Muscle of leg (tissue), 11 donors: ENCODE data around the gene EXOC3. TPM values are rescaled to one million over a fixed set of nuclear protein-coding genes. Genes with fewer than 3 reads are reported as not detected.
"Not testable (repeated sequence)": the region's sequence is repeated elsewhere in the genome, so short reads cannot be mapped to it uniquely, and the experiment has no call there.

ENCODE experiments used
- DNase-seq: peaks from one replicate; pipeline ENCODE4 v3.0.0; 2013
- H3K27ac ChIP-seq: one replicate; pipeline ENCODE4 v1.5.1; 2013; ENCODE audit warnings: mild to moderate bottlenecking, low read length, control low read depth
- H3K27me3 ChIP-seq: one replicate; pipeline ENCODE4 v1.6.1; 2013; ENCODE audit warnings: low read length; ENCODE audit not compliant: control insufficient read depth, insufficient read depth
- H3K36me3 ChIP-seq: one replicate; pipeline ENCODE4 v1.6.1; 2013; ENCODE audit warnings: low read length; ENCODE audit not compliant: control insufficient read depth, insufficient read depth
- H3K4me1 ChIP-seq: one replicate; pipeline ENCODE4 v1.6.1; 2013; ENCODE audit warnings: low read length; ENCODE audit not compliant: control insufficient read depth, insufficient read depth
- H3K4me3 ChIP-seq: one replicate; pipeline ENCODE4 v1.5.1; 2013; ENCODE audit warnings: low read length, control low read depth
- H3K9me3 ChIP-seq: replicated peaks from 2 replicates; pipeline ENCODE4 v1.6.1; 2013; ENCODE audit warnings: low read depth, low read length; ENCODE audit not compliant: control insufficient read depth
- WGBS: methylation state at CpG from one replicate; pipeline ENCODE4 v1.1.5; 2013; ENCODE audit warnings: missing lambda C conversion rate; ENCODE audit not compliant: insufficient coverage; 5-methylcytosine and 5-hydroxymethylcytosine counted together
- polyA plus RNA-seq, 8 donors: library from polyadenylated mRNA; unstranded; fragments of 120-200 nt; gene quantifications; one replicate each; pipeline versions ENCODE4 v1.2.1 to v1.2.3, GENCODE V29; 2013; ENCODE audit warnings: inconsistent platforms in 1 of 8, low replicate concordance in 1 of 8; ENCODE audit not compliant: insufficient read length in 8 of 8, insufficient read depth in 1 of 8
- total RNA-seq: library from RNA; stranded (reverse); fragments of 120-200 nt; gene quantifications from one replicate; pipeline ENCODE4 v1.2.4, GENCODE V29; 2013

EXOC3 gene
- total and polyA plus RNA-seq, 9 donors: 28.0 to 44.8 (median 35.9) TPM

DNA sequence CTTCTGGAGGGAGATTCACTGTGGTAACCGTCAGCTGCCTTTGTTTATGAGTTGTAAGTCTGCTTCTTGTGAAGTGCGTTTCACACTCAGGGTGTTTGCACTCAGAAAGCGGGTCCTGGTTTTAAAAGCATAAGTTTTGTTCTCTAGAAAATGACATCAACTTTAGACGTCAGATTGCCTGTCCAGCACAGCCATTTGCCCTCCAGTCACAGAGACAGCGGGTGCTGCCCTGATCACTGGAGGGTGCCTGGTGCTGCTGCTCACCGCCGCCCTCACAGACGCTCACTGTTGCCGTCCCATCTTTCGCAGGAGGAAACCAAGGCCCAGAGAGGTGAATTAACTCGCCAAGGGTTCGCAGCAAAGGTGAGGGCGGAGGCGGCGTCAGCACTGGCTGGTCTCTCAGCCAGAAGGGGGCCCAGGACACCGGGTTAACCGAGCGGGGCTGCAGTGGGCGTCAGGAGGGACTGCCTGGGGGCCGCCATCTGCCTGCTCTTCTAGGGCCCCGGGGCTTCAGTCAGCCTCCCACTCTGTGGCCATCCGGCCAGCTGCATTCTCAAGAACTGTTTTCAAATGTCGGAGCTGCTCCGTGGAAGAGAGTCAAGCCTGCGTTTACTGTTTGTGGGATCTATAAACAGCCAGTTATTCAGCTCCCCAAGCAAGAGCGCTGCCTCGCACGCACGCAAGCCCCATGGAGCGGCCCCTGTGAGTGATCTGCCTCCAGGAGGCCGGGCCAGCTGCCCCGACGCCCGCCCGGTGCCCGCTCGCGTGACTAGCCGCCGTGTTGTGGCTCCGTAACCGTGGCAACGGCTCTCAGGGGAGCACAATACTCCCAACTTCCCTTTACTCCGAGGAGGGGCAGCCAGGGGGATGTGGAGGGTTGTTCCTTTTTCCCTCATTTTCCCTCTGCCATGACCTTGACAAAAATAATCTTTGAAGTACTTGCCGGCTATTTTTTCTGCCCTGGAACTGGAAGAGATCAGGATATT is 43.4 kb upstream of the EXOC3 start:
- peak; percentile 95 for DNase-seq
- H3K4me1 ChIP-seq: peaks cover 46% of the 10 kb centered on the region
- WGBS: 20% methylated on average over 37 of the region's 45 CpGs
- no peaks in the 10 kb centered on the region for H3K36me3 ChIP-seq
- H3K9me3 ChIP-seq: no peaks in the 10 kb centered on the region
- H3K27me3 ChIP-seq: peaks cover 2% of the 10 kb centered on the region
- peak overlapping the region; percentile 25 for H3K4me3 ChIP-seq
- H3K27ac ChIP-seq: peak overlapping the region; percentile 96

DNA sequence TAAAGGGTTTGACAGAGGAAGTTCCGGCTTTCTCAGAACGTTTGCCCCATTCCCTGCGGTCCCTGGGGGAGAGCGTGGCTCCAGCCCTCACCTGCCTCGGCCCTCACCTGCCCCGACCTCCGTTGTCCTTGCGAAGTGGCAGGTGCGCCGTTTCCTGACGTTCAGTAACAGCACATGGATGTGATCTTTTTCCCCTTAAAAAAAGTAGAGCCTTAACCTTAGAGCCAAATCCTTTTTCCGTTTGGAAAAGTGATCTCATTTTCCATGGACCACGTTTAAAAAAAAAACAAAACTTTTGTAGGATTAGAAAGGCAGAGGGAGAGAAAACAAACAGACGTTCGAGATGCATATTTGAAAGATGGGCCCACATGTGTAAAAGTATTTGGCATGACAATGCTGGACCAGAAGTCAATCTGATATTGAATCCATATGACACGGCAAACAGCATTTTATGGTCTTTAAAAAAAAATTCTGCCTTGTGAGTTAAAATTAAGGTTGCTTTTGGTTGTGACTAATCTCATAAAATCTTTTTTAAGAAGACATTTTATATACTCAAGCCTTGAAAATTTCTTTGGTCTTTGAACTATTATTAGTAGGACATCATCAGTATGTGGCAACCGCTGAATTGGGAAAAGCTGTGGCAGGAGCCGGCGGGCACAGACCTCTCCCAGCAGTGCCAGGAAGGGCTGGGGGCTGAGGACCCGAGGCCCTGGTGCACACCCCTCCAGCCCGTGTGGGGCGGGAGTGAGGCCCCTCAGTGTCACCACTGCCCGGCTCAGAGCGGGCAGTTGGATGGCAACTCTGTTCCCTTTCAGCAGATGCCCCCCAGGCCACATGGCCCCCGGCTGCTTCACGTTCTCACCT is 42.5 kb upstream of the EXOC3 start:
- Histone ChIP-seq H3K27me3 (peaks cover 3% of the 10 kb centered on the region), H3K9me3 (no peaks in the 10 kb centered on the region), H3K4me1 (peaks cover 37% of the 10 kb centered on the region), H3K36me3 (no peaks in the 10 kb centered on the region), H3K27ac (peak overlapping the region; percentile 96), H3K4me3 (peak overlapping the region; percentile 9)
- peak; percentile 95 for DNase-seq
- WGBS: 31% methylated on average over 18 of the region's 26 CpGs

DNA sequence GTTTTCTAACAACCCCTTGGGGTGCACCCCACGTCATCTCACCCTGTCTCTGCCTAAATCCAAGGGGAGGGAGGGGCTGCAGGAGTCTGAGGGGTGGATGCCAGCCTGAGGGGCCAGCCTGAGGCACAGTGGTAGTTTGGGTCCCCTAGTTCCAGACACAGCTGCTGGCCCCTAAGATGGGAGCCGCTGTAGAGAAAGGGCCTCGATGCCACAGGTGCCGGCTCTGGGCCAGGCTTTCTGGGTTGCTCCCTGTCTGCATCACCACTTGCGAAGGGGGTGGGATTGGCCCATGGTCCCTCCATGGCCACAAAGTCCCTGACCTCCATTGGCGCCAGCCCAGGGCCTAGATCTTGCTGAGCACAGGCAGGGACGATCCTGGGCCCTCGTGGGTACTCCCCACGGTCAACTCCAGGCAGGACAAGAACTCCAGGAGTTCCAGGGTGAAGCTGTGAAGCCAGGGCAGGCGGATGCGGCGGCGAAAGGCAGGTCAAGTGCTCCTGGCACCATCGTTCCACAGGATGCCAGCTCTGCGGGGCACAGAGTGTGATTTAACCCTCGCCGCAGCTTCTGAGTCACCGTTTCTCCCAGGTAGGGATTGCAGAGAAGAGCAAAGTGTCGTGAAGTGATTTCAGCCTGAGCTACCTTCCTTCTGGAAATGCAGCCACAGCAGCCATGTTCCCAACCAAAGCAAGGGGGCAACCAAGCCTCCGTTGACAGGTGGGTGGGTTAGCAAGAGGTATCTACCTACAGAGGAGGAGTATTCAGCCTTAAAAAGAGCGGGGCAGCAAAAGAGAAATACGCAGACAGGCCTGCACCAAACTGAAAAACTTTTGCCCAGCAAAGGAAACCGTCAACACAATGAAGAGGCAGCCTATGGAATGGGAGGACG is 41.6 kb upstream of the EXOC3 start:
- H3K36me3 ChIP-seq: no peaks in the 10 kb centered on the region
- 86% methylated on average over 17 of the region's 24 CpGs for WGBS
- H3K4me1 ChIP-seq: peaks cover 30% of the 10 kb centered on the region
- H3K27me3 ChIP-seq: peaks cover 10% of the 10 kb centered on the region
- H3K9me3 ChIP-seq: no peaks in the 10 kb centered on the region
- no peak overlapping the region for H3K4me3 ChIP-seq
- DNase-seq: no peak
- H3K27ac ChIP-seq: peak overlapping the region; percentile 96

DNA sequence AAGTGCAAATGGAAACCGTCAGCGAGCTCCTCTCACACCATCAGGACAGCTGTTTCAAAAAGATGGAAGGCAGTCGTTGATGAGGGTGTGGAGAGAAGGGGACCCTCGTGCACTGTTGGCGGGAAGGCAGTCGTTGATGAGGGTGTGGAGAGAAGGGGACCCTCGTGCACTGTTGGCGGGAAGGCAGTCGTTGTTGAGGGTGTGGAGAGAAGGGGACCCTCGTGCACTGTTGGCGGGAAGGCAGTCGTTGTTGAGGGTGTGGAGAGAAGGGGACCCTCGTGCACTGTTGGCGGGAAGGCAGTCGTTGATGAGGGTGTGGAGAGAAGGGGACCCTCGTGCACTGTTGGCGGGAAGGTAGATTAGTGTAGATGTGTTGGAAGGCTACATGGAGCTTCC is 40.8 kb upstream of the EXOC3 start:
- H3K27me3 ChIP-seq, H3K4me3 ChIP-seq, H3K27ac ChIP-seq, DNase-seq, H3K36me3 ChIP-seq, H3K9me3 ChIP-seq: not testable (repeated sequence)
- H3K4me1 ChIP-seq: peaks cover 30% of the 10 kb centered on the region
- WGBS: 87% methylated on average over 13 of the region's 17 CpGs

DNA sequence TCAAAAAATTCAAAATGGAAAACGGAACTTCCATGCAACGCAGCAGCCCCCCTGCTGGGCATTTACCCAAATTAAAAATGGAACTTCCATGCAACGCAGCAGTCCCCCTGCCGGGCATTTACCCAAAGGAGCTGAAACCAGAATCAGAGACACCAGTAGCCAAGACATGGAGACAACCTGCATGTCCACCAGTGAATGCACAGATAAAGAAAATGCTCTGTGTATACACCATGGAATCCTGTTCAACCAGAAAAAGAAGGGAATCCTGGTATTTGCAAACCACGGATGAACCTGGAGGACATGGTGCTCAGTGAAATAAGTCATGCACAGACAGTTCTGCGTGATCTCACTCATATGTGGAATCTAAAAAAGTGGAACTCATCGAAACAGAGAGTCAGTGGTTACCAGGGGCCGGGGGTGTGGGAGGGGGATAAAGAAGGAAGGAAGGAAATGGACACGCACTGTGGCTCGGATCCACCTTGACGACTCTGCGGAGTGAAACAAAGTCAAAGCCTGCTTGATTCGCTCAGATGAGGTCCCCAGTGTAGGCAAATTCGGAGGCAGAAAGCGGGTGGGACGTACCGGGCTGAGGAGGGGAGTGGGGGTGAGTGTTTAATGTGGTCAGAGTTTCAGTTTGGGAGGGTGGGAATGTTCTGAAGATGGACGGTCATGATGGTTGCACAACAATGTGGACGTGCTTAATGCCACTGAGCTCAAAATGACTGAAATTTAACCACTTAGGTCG is 40.2 kb upstream of the EXOC3 start:
- H3K4me3 ChIP-seq: no peak overlapping the region
- DNase-seq: no peak
- H3K27ac ChIP-seq: no peak overlapping the region
- WGBS: 81% methylated on average over 19 of the region's 20 CpGs
- peaks cover 30% of the 10 kb centered on the region for H3K4me1 ChIP-seq
- H3K36me3 ChIP-seq: no peaks in the 10 kb centered on the region
- H3K27me3 ChIP-seq: peaks cover 10% of the 10 kb centered on the region
- no peaks in the 10 kb centered on the region for H3K9me3 ChIP-seq

DNA sequence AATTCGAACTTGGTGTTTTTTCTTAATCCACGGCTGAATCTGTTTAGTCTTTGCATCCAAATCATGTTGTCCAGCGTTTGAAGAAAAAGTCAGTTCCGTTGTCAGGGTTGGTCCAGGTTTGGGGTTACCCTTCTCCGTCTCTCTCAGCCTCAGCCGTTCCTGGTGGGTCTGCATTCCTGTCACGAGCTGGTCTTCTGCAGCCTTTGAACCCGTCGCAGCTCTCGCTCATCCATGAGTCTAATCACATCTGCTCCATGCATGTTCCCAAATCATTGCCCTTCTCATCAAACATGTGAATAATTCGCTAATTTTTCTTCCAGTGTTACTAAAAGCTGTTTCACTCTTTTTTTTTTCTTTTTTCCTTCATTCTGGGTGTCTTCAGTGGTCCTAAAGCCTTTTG is 39.0 kb upstream of the EXOC3 start:
- Histone ChIP-seq H3K36me3 (no peaks in the 10 kb centered on the region), H3K27me3 (peaks cover 10% of the 10 kb centered on the region), H3K4me1 (peaks cover 22% of the 10 kb centered on the region), H3K4me3 (no peak overlapping the region), H3K27ac (no peak overlapping the region), H3K9me3 (no peaks in the 10 kb centered on the region)
- WGBS: 90% methylated on average over 10 of the region's 11 CpGs
- no peak for DNase-seq

DNA sequence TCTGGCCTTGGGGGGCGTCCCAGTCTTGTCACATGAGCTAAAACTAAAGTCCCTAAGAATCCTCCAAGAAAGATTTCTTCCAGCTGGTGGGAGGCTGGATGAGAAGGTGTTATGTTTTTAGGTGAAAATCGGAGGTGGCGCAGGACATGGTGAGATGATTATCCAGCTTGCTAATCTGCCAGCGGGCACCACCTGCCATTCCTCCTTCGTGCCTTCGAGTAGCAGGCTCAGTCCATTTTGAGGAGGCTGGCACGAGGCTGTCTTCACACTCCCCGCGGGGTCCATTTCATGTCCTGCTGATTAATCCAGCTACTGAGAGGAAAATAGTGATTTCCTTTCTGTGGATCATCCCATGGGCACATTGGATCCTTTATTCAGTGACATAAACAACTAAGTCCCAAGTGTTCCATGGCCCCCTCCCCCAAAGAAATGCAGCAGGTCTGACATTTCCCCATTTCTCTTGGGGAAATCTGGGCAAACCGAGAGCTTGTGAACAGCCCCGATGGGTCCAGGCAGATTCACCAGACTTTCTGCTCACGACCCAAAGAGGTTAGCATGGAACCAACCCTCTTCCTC is 38.2 kb upstream of the EXOC3 start:
- Histone ChIP-seq H3K36me3 (no peaks in the 10 kb centered on the region), H3K9me3 (no peaks in the 10 kb centered on the region), H3K4me1 (peaks cover 15% of the 10 kb centered on the region), H3K27me3 (peaks cover 10% of the 10 kb centered on the region), H3K4me3 (no peak overlapping the region), H3K27ac (no peak overlapping the region)
- no peak for DNase-seq
- 92% methylated on average over 7 of the region's 12 CpGs for WGBS

DNA sequence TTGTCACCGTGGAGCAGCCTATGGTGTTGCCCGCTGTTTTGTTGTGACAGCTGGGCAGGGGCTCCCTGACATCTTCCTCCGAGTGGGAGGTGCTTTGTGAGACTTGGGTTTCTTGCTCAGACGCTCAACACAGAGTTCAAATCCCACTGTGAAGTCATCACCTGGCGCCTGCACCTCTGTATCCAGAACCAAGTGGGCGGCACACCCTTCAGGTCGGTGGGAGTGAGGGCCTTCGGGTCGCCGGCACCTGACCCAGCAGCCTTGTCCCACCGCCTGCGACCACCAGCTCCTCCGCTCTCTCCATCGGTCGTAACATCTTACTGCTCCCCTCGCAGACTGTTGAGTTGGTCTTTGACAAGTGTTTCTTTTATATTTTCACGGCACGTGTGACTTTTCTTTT is 37.6 kb upstream of the EXOC3 start:
- H3K4me3 ChIP-seq: no peak overlapping the region
- H3K36me3 ChIP-seq: no peaks in the 10 kb centered on the region
- peaks cover 9% of the 10 kb centered on the region for H3K4me1 ChIP-seq
- 76% methylated on average over 13 of the region's 18 CpGs for WGBS
- H3K27me3 ChIP-seq: peaks cover 10% of the 10 kb centered on the region
- DNase-seq: no peak
- no peak overlapping the region for H3K27ac ChIP-seq
- H3K9me3 ChIP-seq: no peaks in the 10 kb centered on the region

DNA sequence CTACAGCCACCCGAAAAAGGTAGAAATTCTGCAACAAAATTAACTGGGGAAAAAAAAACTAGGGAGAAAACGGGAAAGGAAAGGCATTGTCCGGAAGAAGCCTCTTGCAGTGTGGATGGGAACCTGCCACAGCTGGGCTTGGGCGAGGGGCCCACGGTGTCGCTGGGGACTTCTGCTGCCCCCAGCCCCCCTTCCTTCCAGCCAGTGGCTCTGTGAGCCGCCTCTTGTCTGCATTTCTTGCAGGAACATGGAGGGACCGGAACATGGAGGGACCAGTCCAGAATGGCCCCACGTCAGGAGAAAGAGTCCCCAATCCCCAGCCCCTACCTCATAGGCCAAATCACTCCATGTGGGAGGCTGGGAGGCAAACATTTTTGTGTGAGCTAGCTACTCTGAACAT is 36.9 kb upstream of the EXOC3 start:
- Histone ChIP-seq H3K27ac (no peak overlapping the region), H3K4me3 (no peak overlapping the region), H3K27me3 (peaks cover 10% of the 10 kb centered on the region), H3K4me1 (peaks cover 4% of the 10 kb centered on the region), H3K9me3 (no peaks in the 10 kb centered on the region), H3K36me3 (no peaks in the 10 kb centered on the region)
- 64% methylated on average over 3 of the region's 9 CpGs for WGBS
- DNase-seq: no peak
